Stomach (tissue), 9 donors: ENCODE data around the gene MKS1. TPM values are rescaled to one million over a fixed set of nuclear protein-coding genes. Genes with fewer than 3 reads are reported as not detected.

Experiments used
- DNase-seq, 2 donors: peaks; one replicate each; pipeline versions ENCODE4 v3.0.0 to v3.0.0-alpha.2; 2013 to 2019
- H3K27ac ChIP-seq, 5 donors: fragments of 200-600 bp in 4 of 5; sonication (generic) in 4 of 5; one replicate each; pipeline ENCODE4 v1.5.1; 2013 to 2019; ENCODE audit warnings: mild to moderate bottlenecking in 1 of 5, moderate library complexity in 1 of 5
- H3K27me3 ChIP-seq, 3 donors: fragments of 200-600 bp; sonication (generic); one replicate each; pipeline ENCODE4 v1.5.1; 2017 to 2019; ENCODE audit warnings: mixed run types in 1 of 3
- H3K36me3 ChIP-seq, 4 donors: fragments of 200-600 bp; sonication (generic); 1 replicate in 3 of 4; 2 replicates in 1 of 4; pipeline ENCODE4 v1.5.1; 2016 to 2019
- H3K4me1 ChIP-seq, 4 donors: fragments of 200-600 bp; sonication (generic); one replicate each; pipeline ENCODE4 v1.5.1; 2016 to 2019
- H3K4me3 ChIP-seq, 4 donors: fragments of 200-600 bp; sonication (generic) in 3 of 4; one replicate each; pipeline ENCODE4 v1.5.1; 2016 to 2019; ENCODE audit warnings: mild to moderate bottlenecking in 1 of 4
- H3K9me3 ChIP-seq, 4 donors: fragments of 200-600 bp; sonication (generic); one replicate each; pipeline ENCODE4 v1.5.1; 2016 to 2019
- EP300 ChIP-seq: sonication (generic); formaldehyde crosslinking; IDR thresholded peaks from one replicate; pipeline ENCODE4 v1.6.1; 2017; ENCODE audit warnings: antibody characterized with exemption
- POLR2A ChIP-seq, 4 donors: fragments of 450-650 bp; IDR thresholded peaks; one replicate each; pipeline ENCODE4 v1.6.1; 2016; ENCODE audit warnings: antibody characterized with exemption in 4 of 4, control low read depth in 2 of 4, mild to moderate bottlenecking in 1 of 4, moderate library complexity in 1 of 4
- POLR2AphosphoS5 ChIP-seq, 3 donors: sonication (generic); formaldehyde crosslinking; IDR thresholded peaks; one replicate each; pipeline ENCODE4 v1.6.1; 2016; ENCODE audit warnings: antibody characterized with exemption in 3 of 3
- WGBS, 5 donors: extraction: QIAGEN DNeasy Blood & Tissue Kit in 3 of 5; methylation state at CpG; one replicate each; pipeline versions ENCODE4 v1.1.5 to v1.1.7; 2013 to 2018; 5-methylcytosine and 5-hydroxymethylcytosine counted together
- intact Hi-C: fragments of 100-400 bp; cut with DNase I; formaldehyde crosslinking; loops from one replicate; pipeline ENCODE4 v1.15.1; 2023; ENCODE audit warnings: low total_unique reads
- polyA plus RNA-seq, 3 donors: library from polyadenylated mRNA; stranded (reverse); fragments of 200-250 nt; gene quantifications; one replicate each; pipeline ENCODE4 v1.2.3, GENCODE V29; 2013
- total RNA-seq, 5 donors: library from RNA; depleted of rRNA; stranded (reverse); fragments of >200 nt; gene quantifications; one replicate each; pipeline versions ENCODE4 v1.1.0 to v1.2.3, GENCODE V29; 2014 to 2016
- TF ChIP-seq, protein P1 (sequence below), 7 experiments: fragments of 450-650 bp in 4 of 7; fragments of 200-600 bp in 3 of 7; sonication (generic) in 3 of 7; IDR thresholded peaks; one replicate each; pipeline ENCODE4 v1.5.1; 2016 to 2019; ENCODE audit warnings: antibody characterized with exemption in 7 of 7, control low read depth in 2 of 7, mild to moderate bottlenecking in 1 of 7
- donor health status: healthy with polysubstance abuse.
- donor health status: Bipolar disorder and iron deficiency.
- donor health status: healthy.

Gene MKS1
- total and polyA plus RNA-seq, 8 donors = 3.1 to 18.0 (median 10.1) TPM

DNA sequence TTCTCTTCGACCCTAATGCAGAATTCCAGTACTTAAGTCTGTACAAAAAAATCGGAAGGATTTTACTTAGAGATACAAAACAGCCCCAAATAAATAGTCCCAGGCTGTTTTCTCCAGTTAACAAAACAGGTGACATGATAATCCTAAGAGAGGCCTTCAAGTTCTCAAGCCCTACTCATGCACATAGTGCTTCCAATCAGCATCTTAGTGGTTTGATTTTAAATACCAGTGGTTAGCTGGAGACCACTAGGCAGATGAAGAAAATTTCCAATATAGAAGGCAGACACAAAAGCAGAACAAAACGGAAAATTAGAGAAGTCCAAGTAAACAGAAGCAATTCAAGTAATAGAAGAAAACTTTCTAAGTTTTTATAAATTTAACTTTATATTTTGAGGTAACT is 57.5 kb downstream of the MKS1 start:
- no peak overlapping the region for H3K4me3 ChIP-seq
- peaks cover 7 to 12% (median 10%) of the 10 kb centered on the region in 4 donors for H3K4me1 ChIP-seq
- no peaks in the 10 kb centered on the region for H3K36me3 ChIP-seq
- H3K9me3 ChIP-seq = no peaks in the 10 kb centered on the region
- peaks cover 0 to 60% (median 17%) of the 10 kb centered on the region in 3 donors for H3K27me3 ChIP-seq
- no peak for DNase-seq
- TF ChIP-seq POLR2AphosphoS5 (IDR thresholded peaks at IDR 0.05) = no peak
- no peak overlapping the region for H3K27ac ChIP-seq
- intact Hi-C loops = no loop called here
- 62 to 79% (median 75%) methylated on average over 3 of the region's 3 CpGs for WGBS, 5 donors

DNA sequence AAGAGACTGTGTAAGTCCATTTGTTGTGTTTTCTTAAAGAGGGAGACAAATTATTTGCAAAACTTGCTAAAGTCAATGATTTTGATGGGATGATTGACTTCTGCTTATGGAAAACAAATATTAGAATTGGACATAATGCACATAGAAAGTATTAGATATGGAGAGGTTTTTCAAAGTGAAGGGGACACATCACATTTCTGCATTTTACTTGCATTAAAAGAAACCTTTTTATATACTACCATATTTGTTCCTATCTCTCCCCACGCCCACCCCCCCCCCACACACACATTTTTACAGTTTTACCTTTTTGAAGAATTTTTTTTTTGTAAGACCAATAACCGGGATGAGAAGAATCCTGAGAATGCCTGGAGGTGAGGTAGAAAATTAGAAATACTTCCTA is 60.9 kb downstream of the MKS1 start:
- H3K4me3 ChIP-seq = no peak overlapping the region
- intact Hi-C loops = no loop called here
- peaks cover 7 to 14% (median 11%) of the 10 kb centered on the region in 4 donors for H3K4me1 ChIP-seq
- H3K36me3 ChIP-seq = no peaks in the 10 kb centered on the region
- TF ChIP-seq POLR2A (IDR thresholded peaks at IDR 0.05) (no peak), POLR2AphosphoS5 (IDR thresholded peaks at IDR 0.05) (no peak), EP300 (no peak)
- TF ChIP-seq, protein P1, sequence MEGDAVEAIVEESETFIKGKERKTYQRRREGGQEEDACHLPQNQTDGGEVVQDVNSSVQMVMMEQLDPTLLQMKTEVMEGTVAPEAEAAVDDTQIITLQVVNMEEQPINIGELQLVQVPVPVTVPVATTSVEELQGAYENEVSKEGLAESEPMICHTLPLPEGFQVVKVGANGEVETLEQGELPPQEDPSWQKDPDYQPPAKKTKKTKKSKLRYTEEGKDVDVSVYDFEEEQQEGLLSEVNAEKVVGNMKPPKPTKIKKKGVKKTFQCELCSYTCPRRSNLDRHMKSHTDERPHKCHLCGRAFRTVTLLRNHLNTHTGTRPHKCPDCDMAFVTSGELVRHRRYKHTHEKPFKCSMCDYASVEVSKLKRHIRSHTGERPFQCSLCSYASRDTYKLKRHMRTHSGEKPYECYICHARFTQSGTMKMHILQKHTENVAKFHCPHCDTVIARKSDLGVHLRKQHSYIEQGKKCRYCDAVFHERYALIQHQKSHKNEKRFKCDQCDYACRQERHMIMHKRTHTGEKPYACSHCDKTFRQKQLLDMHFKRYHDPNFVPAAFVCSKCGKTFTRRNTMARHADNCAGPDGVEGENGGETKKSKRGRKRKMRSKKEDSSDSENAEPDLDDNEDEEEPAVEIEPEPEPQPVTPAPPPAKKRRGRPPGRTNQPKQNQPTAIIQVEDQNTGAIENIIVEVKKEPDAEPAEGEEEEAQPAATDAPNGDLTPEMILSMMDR (IDR thresholded peaks at IDR 0.05) = no peak
- H3K27ac ChIP-seq = no peak overlapping the region
- peaks cover 0 to 65% (median 26%) of the 10 kb centered on the region in 3 donors for H3K27me3 ChIP-seq
- H3K9me3 ChIP-seq = no peaks in the 10 kb centered on the region
- no peak for DNase-seq
- 64 to 80% (median 71%) methylated on average over 2 of the region's 2 CpGs for WGBS, 5 donors

DNA sequence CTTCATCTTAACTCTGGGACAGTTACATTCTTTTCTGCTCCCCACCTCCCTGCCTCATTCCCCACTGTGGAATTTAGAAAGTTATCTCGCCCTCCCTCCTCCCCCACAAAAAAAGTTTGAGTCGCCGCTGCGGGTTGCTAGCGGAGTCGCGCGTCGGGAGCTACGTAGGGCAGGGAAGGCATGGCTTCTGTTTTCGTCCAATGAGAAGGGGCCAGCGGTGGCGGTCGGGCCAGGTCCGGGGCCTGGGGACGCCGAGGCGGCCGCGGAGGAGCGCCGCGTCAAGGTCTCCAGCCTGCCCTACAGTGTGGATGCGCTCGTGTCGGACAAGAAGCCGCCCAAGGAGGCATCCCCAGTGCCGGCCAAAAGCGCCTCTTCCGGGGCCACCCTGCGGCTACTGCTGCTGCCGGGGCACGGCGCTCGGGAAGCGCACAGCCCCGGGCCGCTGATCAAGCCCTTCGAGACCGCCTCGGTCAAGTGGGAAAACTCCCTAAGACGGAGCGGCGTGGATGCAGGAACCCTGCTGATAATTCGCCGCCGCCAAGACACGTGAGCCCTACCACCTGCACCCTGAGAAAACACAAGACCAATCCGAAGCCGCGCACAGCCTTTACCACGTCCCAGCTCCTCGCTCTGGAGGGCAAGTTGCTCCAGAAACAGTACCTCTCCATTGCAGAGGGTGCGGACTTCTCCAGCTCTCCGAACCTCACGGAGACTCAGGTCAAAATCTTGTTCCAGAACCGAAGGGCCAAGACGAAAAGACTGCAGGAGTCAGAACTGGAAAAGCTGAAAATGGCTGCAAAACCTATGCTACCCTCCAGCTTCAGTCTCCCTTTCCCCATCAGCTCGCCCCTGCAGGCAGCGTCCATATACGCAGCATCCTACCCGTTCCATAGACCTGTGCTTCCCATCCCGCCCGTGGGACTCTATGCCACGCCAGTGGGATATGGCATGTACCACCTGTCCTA is 61.9 kb downstream of the MKS1 start:
- peaks cover 7 to 14% (median 11%) of the 10 kb centered on the region in 4 donors for H3K4me1 ChIP-seq
- H3K4me3 ChIP-seq = peak overlapping the region; percentile 40 to 48 (median 45)
- TF ChIP-seq POLR2A (IDR thresholded peaks at IDR 0.05) = no peak
- no peak for TF ChIP-seq POLR2AphosphoS5 (IDR thresholded peaks at IDR 0.05)
- TF ChIP-seq, protein P1 (IDR thresholded peaks at IDR 0.05) = no peak
- no peak for TF ChIP-seq EP300
- peaks cover 0 to 65% (median 26%) of the 10 kb centered on the region in 3 donors for H3K27me3 ChIP-seq
- 3 to 6% (median 5%) methylated on average over 37 to 65 of the region's 65 CpGs for WGBS, 5 donors
- no peak overlapping the region for H3K27ac ChIP-seq
- intact Hi-C loops = no loop called here
- H3K9me3 ChIP-seq = no peaks in the 10 kb centered on the region
- no peaks in the 10 kb centered on the region for H3K36me3 ChIP-seq
- peak in 1 of 2 donors; percentile 61 for DNase-seq

Other genes with a start within 250 kb of the MKS1 start
- 100 to 1,000 TPM in 1 of 5 donors, 10 to 100 TPM in 3, 1 to 10 TPM in 1; 7.8 to 103 (median 31.0) TPM for gene VEZF1, start 231.0 kb downstream of the MKS1 start, total RNA-seq
- gene VEZF1, start 231.0 kb downstream of the MKS1 start, polyA plus RNA-seq = 10 to 100 TPM; 15.8 to 27.2 (median 19.7) TPM
- gene SRSF1, start 212.0 kb downstream of the MKS1 start, total RNA-seq = 100 to 1,000 TPM; 160 to 351 (median 242) TPM
- 10 to 100 TPM; 81.7 to 97.9 (median 84.0) TPM for gene SRSF1, start 212.0 kb downstream of the MKS1 start, polyA plus RNA-seq
- 10 to 100 TPM in 3 of 5 donors, 1 to 10 TPM in 2; 5.8 to 40.6 (median 20.9) TPM for gene DYNLL2, start 135.8 kb downstream of the MKS1 start, total RNA-seq
- 10 to 100 TPM; 18.5 to 29.4 (median 22.0) TPM for gene DYNLL2, start 135.8 kb downstream of the MKS1 start, polyA plus RNA-seq
- not detected for gene OR4D1, start 70.9 kb downstream of the MKS1 start, total RNA-seq
- under 1 TPM in 1 of 3 donors, not detected in 2; 0.03 TPM for gene OR4D1, start 70.9 kb downstream of the MKS1 start, polyA plus RNA-seq
- gene OR4D2, start 52.3 kb downstream of the MKS1 start, total RNA-seq = not detected
- not detected for gene OR4D2, start 52.3 kb downstream of the MKS1 start, polyA plus RNA-seq
- gene EPX, start 26.5 kb downstream of the MKS1 start, total RNA-seq = under 1 TPM in 1 of 5 donors, not detected in 4; 0.18 TPM
- gene EPX, start 26.5 kb downstream of the MKS1 start, polyA plus RNA-seq = not detected
- not detected for gene LPO, start 19.3 kb upstream of the MKS1 start, total RNA-seq
- gene LPO, start 19.3 kb upstream of the MKS1 start, polyA plus RNA-seq = under 1 TPM in 1 of 3 donors, not detected in 2; 0.10 TPM
- 1 to 10 TPM in 1 of 5 donors, not detected in 4; 7.7 TPM for gene MPO, start 61.7 kb upstream of the MKS1 start, total RNA-seq
- under 1 TPM in 2 of 3 donors, not detected in 1; 0.03 to 0.46 TPM for gene MPO, start 61.7 kb upstream of the MKS1 start, polyA plus RNA-seq
- gene TSPOAP1, start 109.5 kb upstream of the MKS1 start, total RNA-seq = 10 to 100 TPM in 3 of 5 donors, 1 to 10 TPM in 1, not detected in 1; 9.0 to 68.8 (median 16.3) TPM
- 10 to 100 TPM in 1 of 3 donors, 1 to 10 TPM in 2; 6.5 to 26.0 (median 8.9) TPM for gene TSPOAP1, start 109.5 kb upstream of the MKS1 start, polyA plus RNA-seq
- gene SUPT4H1, start 132.9 kb upstream of the MKS1 start, total RNA-seq = 10 to 100 TPM in 3 of 5 donors, 1 to 10 TPM in 2; 6.7 to 51.1 (median 23.3) TPM
- 10 to 100 TPM; 68.9 to 80.9 (median 78.2) TPM for gene SUPT4H1, start 132.9 kb upstream of the MKS1 start, polyA plus RNA-seq
- gene RNF43, start 198.3 kb upstream of the MKS1 start, total RNA-seq = 100 to 1,000 TPM in 1 of 5 donors, 10 to 100 TPM in 2, 1 to 10 TPM in 2; 6.4 to 269 (median 12.6) TPM
- 1 to 10 TPM in 2 of 3 donors, under 1 TPM in 1; 0.92 to 3.3 (median 2.0) TPM for gene RNF43, start 198.3 kb upstream of the MKS1 start, polyA plus RNA-seq